Mucosa of rectum (tissue), 2 donors: Measurements from ENCODE around the gene PAQR4.

Source experiments
- H3K27ac ChIP-seq, 2 donors: one replicate each; pipeline ENCODE4 v1.7.0; 2013; ENCODE audit warnings: inconsistent platforms in 2 of 2, low read depth in 2 of 2, low read length in 2 of 2
- H3K27me3 ChIP-seq, 2 donors: one replicate each; pipeline ENCODE4 v1.7.0; 2013; ENCODE audit warnings: low read length in 2 of 2; ENCODE audit not compliant: control insufficient read depth in 2 of 2, insufficient read depth in 2 of 2
- H3K36me3 ChIP-seq, 2 donors: one replicate each; pipeline ENCODE4 v1.7.0; 2013; ENCODE audit warnings: low read length in 2 of 2; ENCODE audit not compliant: control insufficient read depth in 2 of 2, insufficient read depth in 2 of 2
- H3K4me1 ChIP-seq, 2 donors: one replicate each; pipeline ENCODE4 v1.7.0; 2013; ENCODE audit warnings: low read length in 2 of 2, mild to moderate bottlenecking in 1 of 2; ENCODE audit not compliant: control insufficient read depth in 2 of 2, insufficient read depth in 2 of 2
- H3K4me3 ChIP-seq, 2 donors: one replicate each; pipeline ENCODE4 v1.7.0; 2013; ENCODE audit warnings: low read length in 2 of 2
- H3K9ac ChIP-seq, 2 donors: one replicate each; pipeline ENCODE4 v1.7.0; 2013; ENCODE audit warnings: low read length in 2 of 2, low read depth in 1 of 2, mild to moderate bottlenecking in 1 of 2
- H3K9me3 ChIP-seq, 2 donors: one replicate each; pipeline ENCODE4 v1.7.0; 2013; ENCODE audit warnings: low read length in 2 of 2; ENCODE audit not compliant: control insufficient read depth in 2 of 2
- donor health status: healthy.
- donor health status: Normal muscosa, but diverticular disease.

The PAQR4 gene

DNA sequence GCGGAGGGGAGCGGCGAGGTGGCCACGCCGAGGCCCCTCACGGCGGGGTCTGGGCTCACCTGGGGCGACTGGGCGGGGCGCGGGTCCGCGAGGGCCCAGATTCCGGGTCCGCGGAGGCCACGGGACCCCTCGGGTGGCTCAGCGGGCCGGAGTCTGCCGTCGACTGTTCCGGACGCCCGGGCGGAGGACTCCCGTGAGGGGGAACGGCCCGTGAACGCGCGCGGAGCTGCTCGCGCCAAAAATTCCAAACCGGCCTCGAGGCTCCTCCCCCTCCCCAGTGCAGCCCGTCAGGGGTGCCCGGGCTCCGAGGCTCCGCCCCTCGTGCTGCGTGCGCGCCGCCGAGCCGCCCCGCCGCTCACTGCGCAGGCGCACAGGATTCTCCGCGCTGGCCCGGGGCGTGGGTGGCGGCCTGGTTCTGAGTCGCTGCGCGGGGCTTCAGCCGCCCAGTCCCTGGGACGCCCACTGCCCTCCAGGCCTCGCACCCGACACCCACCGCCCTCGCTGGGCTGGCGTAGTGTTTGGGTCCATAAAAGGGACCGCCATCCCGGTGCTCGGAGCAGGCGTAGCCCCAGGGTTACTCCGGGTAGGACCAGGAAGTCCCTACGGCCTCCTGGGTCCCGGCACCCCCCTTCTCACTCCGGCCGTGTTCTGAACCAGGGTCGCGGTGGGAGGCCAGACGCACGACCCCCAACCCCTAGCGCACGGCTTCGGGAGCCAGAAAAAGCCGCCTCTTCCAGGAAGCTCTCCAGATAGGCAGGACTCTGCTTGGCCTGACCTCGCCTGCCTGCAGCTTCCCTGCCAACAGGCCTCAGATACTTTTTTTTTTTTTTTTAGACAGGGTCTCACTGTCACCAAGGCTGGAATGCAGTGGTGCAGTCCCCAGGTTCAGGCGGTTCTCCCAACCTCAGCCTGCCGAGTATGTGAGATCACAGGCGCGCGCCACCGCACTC is 11.4 kb downstream of the PAQR4 start, which contains the start of gene PKMYT1:
Gene PKMYT1 (minus strand): TSS at position 220 of the 950 bp plus-strand sequence. CDS start 789 bp downstream, outside the sequence.
- Histone ChIP-seq H3K4me1 (peaks cover 12 to 19% of the 10 kb centered on the region in 2 donors), H3K27ac (peak within 1 kb of the TSS; percentile 77 to 89), H3K4me3 (peak within 1 kb of the TSS; percentile 73 to 87), H3K9ac (peak within 1 kb of the TSS; percentile 84 to 94), H3K9me3 (no peaks in the 10 kb centered on the region), H3K36me3 (no peaks in the 10 kb centered on the region), H3K27me3 (no peaks in the 10 kb centered on the region)

DNA sequence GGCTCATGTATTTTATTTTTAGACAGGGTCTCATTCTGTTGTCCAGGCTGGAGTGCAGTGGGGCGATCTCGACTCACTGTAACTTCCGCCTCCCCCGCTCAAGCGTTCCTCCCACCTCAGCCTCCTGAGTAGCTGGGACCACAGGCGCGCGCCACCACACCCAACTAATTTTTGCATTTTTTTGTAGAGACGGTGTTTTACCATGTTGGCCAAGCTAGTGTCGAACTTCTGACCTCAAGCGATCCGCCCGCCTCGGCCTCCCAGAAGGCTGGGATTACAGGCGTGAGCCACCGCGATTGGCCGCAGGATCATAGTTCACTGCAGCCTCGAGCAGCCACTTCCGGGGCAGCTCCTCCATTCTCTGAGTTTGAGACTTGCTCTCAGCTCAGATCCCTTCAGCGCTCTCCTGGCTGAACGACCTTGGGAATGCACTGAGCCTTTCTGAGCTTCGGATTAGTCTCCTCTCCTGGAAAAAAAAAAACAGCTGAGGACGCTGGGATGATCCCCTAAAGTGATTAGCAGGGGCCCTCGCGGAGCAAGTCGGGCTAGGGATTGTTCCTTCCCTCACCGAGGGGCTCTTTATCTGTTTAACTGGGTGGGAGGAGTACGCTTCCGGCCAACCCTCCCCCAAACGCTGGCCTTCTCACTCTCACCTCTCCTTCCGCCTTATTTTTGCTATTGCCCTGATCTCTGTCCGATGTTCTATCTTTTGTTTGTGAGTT is 12.2 kb downstream of the PAQR4 start:
- H3K27me3 ChIP-seq, result no peaks in the 10 kb centered on the region
- H3K36me3 ChIP-seq, result no peaks in the 10 kb centered on the region
- no peak overlapping the region for H3K27ac ChIP-seq
- H3K4me3 ChIP-seq, result peak overlapping the region; percentile 73 to 87
- H3K9me3 ChIP-seq, result no peaks in the 10 kb centered on the region
- H3K9ac ChIP-seq, result peak overlapping the region in 1 of 2 donors; percentile 84
- peaks cover 12 to 19% of the 10 kb centered on the region in 2 donors for H3K4me1 ChIP-seq

DNA sequence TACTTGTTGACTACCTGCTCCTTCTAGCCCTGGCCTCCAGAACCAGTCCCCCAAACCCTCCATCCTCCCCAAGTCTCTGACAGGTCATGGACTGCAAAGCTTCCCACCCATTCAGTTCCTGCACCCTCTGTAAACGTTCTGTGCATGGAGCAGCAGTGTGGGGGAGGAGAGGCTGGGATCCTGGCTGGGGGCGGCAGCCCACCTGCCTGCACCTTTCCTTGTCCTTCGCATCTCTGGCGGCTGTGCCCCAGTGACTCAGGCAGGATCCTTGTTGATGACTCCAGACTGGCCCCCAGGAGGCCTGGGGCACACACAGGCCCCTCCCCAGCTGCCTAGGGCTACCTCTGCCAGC is 12.7 kb downstream of the PAQR4 start:
- no peak overlapping the region for H3K4me3 ChIP-seq
- H3K36me3 ChIP-seq, result no peaks in the 10 kb centered on the region
- no peaks in the 10 kb centered on the region for H3K27me3 ChIP-seq
- H3K27ac ChIP-seq, result no peak overlapping the region
- H3K4me1 ChIP-seq, result peaks cover 12 to 19% of the 10 kb centered on the region in 2 donors
- H3K9me3 ChIP-seq, result no peaks in the 10 kb centered on the region
- no peak overlapping the region for H3K9ac ChIP-seq

DNA sequence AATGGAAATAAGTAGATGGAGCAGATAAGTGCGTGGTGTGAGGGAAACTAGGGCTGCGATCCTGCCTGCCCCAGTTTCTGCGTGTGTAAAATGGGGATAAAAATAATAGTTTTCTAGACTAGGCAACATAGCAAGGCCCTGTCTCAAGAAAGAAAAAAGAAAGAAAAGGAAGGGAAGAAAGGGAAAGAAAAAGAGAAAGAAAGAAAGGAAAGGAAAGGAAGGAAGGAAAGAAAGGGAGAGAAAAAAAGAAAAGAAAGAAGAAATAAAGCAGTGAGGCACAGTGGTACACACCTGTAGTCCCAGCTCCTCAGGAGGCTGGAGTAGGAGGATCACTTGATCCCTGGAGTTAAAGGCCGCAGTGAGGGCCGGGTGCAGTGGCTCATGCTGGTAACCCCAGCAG is 13.3 kb downstream of the PAQR4 start:
- no peaks in the 10 kb centered on the region for H3K9me3 ChIP-seq
- H3K9ac ChIP-seq, result no peak overlapping the region
- no peak overlapping the region for H3K27ac ChIP-seq
- H3K4me3 ChIP-seq, result no peak overlapping the region
- H3K4me1 ChIP-seq, result peaks cover 12 to 18% of the 10 kb centered on the region in 2 donors
- H3K36me3 ChIP-seq, result no peaks in the 10 kb centered on the region
- H3K27me3 ChIP-seq, result no peaks in the 10 kb centered on the region

DNA sequence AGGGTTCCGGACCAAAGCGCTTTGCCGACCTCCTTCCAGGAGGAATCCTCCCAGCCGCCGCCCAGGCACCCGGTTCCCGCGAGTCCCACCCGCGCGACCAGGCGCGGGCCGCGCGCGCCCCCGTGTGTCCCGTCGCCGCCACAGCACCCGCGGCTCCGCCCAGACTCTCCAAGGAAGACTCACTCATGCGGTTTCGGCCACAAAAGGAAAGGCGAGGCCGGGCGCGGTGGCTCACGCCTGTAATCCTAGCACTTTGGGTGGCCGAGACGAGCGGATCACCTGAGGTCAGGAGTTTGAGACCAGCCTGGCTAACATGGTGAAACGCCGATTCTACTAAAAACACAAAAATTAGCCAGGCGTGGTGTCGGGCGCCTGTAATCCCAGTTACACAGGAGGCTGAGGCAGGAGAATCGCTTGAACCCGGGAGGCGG is 14.6 kb downstream of the PAQR4 start:
- H3K4me1 ChIP-seq, result peaks cover 12% of the 10 kb centered on the region in 2 donors
- H3K36me3 ChIP-seq, result no peaks in the 10 kb centered on the region
- H3K9ac ChIP-seq, result peak overlapping the region in 1 of 2 donors; percentile 43

DNA sequence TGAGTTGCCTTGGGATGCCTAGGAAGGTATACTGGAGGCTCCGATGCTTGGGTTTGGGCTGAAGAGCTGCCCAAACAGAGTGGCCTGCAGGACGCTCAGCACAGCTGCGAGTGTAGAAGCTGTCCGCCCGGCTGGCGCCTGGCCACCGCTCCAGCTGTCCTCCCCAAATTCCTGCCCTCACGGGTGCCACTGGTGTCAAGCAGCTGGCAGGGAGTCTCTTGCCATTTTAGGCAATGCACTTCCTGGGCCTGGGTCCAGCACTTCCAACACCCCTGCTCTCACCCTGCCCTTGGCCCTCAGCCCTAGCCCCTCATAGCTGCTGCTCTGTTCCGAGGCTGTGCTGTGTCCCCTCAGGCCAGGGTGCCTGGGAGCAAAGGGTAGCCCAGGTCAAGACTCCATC is 16.3 kb downstream of the PAQR4 start:
- Histone ChIP-seq H3K36me3 (no peaks in the 10 kb centered on the region), H3K9me3 (no peaks in the 10 kb centered on the region), H3K4me1 (peaks cover 5 to 7% of the 10 kb centered on the region in 2 donors), H3K27ac (no peak overlapping the region), H3K9ac (no peak overlapping the region), H3K4me3 (no peak overlapping the region), H3K27me3 (no peaks in the 10 kb centered on the region)

More for the DNA sequence above, 14.6 kb downstream of the PAQR4 start:
- peak overlapping the region in 1 of 2 donors; percentile 31 for H3K4me3 ChIP-seq
- no peak overlapping the region for H3K27ac ChIP-seq
- H3K27me3 ChIP-seq, result no peaks in the 10 kb centered on the region
- no peaks in the 10 kb centered on the region for H3K9me3 ChIP-seq

DNA sequence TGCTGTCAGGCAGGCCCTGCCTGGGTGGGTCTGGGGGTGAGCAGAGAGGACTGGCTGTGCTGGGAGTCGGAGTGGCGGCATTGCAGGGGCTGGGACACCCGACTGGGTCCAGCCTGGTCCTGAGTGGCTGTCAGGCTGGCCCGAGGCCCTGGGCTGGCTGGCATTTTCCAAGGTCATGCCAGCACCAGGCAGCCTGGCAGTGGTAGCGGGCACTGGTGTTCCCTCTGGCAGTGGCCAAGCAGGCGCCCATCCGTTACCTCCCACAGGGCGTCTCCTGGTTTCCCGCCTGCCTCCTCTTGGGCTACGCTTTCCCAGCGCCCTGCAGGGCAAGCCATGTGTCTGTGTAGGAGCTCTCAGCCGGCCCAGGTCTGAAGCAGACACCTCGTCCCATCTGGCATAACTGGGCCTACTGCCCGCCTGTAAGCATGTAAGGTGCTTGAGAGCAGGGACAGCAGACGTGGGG is 16.8 kb downstream of the PAQR4 start:
- peaks cover 6 to 7% of the 10 kb centered on the region in 2 donors for H3K4me1 ChIP-seq
- no peaks in the 10 kb centered on the region for H3K9me3 ChIP-seq
- H3K36me3 ChIP-seq, result no peaks in the 10 kb centered on the region
- no peaks in the 10 kb centered on the region for H3K27me3 ChIP-seq
- no peak overlapping the region for H3K4me3 ChIP-seq
- no peak overlapping the region for H3K9ac ChIP-seq
- H3K27ac ChIP-seq, result no peak overlapping the region

DNA sequence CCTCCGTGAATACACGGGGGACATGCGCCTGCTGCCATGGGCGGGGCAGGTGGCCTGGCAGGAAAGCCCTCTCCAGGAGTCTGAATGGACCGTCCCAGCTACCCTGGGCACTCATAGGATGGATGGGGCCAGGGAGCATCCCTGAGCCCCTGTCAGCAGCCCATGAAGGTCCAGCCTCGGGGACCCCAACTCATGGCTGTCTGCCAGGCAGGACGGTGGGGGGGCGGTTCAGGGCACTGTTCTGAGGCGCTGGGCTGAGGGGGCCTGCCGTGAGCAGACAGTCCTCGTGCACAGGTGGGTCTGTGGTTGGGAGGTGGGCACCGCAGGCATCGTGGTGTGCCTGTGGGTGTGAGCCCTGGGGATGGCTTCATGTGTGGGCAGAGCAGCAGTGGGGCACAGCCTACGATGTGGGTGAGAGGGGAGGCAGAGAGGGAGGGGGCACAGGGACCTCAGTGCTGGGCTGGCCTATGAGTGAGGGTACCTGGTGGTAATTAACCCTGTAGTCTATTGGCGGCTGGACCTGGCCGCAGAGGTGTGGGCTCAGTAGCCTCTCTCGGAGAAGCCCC is 17.6 kb downstream of the PAQR4 start:
- Histone ChIP-seq H3K27ac (no peak overlapping the region), H3K4me3 (no peak overlapping the region), H3K27me3 (no peaks in the 10 kb centered on the region), H3K4me1 (peaks cover 12% of the 10 kb centered on the region in 2 donors), H3K36me3 (no peaks in the 10 kb centered on the region), H3K9me3 (no peaks in the 10 kb centered on the region), H3K9ac (no peak overlapping the region)

DNA sequence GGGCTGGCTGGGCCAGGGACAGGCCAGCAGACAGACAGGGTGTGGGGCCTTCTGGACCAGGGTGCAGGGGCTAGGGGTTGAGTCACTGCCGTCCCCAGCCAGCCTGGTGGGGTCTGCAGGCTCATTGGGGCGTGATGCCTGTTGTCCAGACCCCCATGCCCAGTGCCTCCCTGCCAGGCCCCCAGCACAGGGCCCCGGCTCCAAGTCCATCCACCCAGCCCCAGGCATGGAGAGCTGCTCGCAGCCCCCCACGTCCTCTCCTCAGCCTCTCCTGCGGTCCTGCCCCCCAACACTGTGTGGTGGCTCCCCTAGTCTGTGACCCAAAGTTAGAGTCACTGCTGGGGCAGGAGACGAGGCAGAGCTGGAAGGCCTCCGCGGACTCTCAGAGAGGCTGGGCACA is 18.1 kb downstream of the PAQR4 start:
- Histone ChIP-seq H3K9me3 (no peaks in the 10 kb centered on the region), H3K27me3 (no peaks in the 10 kb centered on the region), H3K36me3 (no peaks in the 10 kb centered on the region), H3K9ac (no peak overlapping the region), H3K4me3 (no peak overlapping the region), H3K4me1 (peaks cover 13 to 14% of the 10 kb centered on the region in 2 donors), H3K27ac (no peak overlapping the region)
